Kidney glomerular epithelial cell (primary cell): ENCODE measurements around the gene COMTD1.
"Not testable (repeated sequence)": the region's sequence is repeated elsewhere in the genome, so short reads cannot be mapped to it uniquely, and the experiment has no call there.

Source experiments
- DNase-seq: peaks from one replicate; lab custom pipeline; 2025; lab: John Stamatoyannopoulos, UW

The COMTD1 gene

DNA sequence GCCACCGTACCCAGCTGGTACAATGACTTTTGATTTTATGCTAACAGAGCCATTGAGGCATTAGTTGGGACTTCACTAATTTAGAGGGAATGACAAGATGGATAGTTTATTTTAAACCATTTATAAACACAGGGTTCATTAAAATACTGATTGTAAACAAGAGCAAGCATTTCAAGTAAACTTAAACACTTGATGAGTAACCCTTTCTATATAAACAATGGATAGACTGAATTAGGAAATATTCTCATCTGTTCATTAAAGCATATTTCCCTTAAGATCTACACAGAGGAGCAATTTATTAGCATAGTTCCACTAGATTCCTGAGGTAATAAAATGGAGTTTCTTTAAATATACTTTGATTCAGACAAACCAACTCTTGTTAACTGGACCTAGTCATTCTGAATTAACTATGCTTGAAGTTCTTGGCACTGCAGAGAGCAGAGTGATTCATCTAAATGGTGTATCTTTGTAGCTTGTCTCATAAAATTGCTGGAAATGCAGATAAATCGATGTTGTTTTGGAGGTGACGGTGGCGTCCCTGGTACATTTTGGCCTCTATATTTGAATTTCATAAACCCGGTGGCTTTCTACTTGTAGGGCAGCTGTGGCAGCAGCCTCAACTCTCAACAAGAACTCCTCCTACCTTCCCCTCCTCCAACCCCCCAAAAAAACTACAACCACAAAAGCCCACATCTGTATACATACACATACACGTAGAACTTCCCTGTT, 40.6 kb downstream of the COMTD1 start:
- peak; percentile 64 for DNase-seq

DNA sequence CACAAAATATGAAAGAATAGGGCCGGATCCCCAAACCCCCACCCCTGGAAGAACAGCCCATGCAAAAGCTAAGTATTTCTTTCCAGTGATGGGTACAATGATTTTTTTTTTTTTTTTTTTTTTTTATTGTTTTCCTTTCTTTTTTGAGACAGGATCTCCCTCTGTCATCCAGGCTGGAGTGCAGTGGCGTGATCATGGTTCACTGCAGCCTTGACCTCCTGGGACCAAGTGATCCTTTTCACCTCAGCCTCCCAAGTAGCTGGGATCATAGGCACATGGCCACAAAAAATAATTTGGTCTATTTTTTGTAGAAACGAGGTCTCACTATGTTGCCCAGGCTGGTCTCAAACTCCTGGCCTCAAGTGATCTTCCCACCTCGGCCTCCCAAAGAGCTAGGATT, 41.1 kb downstream of the COMTD1 start:
- not testable (repeated sequence) for DNase-seq

DNA sequence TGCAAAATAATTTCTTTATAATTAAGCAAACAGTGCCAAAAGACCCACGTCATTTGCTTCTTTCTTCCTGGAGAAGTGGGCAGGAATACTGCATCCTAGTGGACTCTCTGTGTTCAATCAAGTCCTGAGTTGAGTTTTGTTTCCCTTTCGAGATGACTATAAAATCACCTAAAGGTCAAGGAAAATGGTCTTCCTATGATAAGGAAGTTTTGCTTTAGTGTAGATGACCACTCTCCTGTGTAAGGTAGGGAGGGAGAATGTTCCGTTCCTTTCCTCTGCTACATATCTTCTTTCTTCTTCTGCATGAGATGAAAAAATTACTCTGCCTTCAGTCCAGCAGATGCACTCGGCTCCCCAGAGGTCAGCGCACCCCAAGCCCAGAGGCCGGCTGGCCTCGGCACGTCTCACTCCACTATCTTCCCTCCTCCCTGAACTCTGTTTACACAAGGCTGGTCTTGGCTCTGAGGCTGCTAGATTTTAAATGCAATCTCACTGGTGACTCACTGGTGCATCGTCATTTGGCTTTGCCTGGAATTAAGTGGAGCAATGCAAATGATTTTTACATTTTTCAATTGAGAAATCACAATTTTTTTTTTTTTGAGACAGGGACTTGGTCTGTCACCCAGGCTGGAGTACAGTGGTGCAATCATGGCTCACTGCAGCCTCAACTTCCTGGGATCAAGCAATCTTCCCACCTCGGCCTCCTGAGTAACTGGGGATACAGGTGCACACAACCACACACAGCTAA, 43.8 kb downstream of the COMTD1 start:
- DNase-seq = peak; percentile 76

DNA sequence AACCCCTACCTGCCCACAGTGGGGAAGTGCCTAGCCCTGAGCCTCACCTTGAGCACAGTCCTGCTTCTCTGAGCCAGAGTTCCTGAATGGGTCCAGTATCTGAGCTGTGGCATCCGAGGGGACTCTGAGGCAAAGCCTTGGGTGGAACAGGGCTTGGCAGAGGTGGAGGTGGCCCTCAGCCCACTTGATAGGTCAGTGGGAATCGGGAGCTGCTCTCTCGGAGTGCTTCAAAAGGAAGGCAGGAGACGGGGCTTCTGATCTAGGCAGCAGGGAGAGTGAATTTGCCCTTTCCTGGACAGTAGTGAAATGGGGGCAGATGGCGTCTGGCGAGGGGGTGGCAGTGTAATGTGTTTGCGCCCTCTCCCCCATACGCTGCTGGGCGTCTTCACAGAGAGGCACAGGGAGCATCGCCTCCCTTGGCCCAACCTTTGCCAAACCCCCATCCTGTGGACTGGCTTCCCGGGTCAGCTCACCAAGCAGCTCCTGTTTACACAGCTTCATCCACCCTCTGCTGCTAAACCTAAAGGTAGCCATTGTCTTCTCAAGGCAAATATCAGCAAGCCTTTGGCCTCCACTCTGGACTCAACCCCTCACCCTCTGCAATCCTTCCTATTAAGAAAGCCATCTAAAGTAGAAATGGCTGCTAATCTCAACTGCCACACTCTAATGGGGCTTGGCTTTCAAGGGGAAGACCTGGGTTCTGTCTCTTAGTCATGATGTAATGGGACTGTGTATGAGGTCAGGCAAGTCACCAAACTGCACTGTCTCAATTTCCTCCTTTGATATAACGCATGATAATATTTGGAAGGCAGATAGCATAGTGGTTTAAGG, 46.3 kb downstream of the COMTD1 start:
- no peak for DNase-seq

DNA sequence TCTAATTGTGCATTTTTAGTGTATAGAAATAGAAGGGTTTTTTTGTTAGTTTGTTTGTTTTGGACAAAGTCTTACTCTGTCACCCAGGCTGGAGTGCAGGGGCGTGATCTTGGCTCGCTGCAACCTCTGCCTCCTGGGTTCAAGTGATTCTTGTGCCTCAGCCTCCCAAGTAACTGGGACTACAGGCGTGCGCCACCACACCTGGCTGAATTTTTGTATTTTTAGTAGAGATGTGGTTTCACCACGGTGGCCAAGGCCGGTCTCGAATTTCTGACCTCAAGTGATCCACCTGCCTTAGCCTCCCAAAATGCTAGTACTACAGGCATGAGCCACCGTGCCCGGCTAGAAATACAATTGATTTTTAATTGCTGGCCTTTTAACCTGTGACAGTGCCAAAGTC, 47.2 kb downstream of the COMTD1 start:
- not testable (repeated sequence) for DNase-seq

DNA sequence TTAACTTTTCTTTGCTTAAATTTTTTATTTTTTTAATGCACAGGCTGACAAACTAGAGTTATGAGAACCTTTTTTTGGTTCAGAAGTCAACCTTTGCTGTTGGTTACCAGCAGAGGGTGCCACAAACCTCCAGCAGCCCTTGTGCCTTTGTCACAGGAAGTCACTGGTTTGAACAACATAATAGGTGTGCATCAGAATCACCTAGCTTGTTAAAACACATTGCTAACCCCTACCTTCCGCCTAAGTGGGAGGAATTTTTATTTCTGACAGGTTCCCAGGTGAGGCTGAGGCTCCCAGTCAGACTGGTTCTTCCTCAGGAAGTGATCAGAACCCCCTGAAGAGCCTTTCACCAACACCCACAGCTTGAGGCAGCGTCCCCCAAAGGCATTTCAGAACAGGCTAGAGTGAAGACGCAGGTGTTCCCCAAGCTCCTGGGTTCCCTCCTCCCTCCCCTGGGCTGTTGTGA, 47.8 kb downstream of the COMTD1 start:
- peak; percentile 25 for DNase-seq

DNA sequence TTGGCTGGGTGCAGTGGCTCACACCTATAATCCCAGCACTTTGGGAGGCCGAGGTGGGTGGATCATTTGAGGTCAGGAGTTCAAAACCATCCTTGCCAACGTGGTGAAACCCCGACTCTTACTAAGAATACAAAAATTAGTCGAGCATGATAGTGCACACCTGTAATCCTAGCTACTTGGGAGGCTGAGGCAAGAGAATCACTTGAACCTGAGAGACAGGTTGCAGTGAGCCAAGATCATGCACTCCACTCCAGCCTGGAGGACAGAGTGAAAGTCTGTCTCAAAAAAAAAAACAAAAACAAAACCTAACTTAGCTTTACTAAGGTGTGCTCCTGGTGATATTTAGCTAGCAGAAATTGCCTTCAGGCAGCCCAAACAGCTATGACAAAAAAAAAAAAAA, 49.4 kb downstream of the COMTD1 start:
- DNase-seq = no peak
